ENCODE measurements around the gene MDM2. TPM values are rescaled to one million over a fixed set of nuclear protein-coding genes. Genes with fewer than 3 reads are reported as not detected.

MDM2 gene
- 130 to 207 TPM (median 137 TPM) in 3 replicates for total RNA-seq (2021)
- Bru-seq, nascent RNA = percentile 94 among the genes with signal in this experiment
- long read RNA-seq, experiment 1, full-length matches to known transcripts = 16 of 44 reads
- long read RNA-seq, experiment 1, partial matches to known transcripts = 2 of 44 reads
- long read RNA-seq, experiment 1, other reads (novel, unspliced or antisense) = 26 of 44 reads
- long read RNA-seq, experiment 2, partial matches to known transcripts = 0 of 42 reads
- long read RNA-seq, experiment 2, other reads (novel, unspliced or antisense) = 42 of 42 reads
- long read RNA-seq, experiment 3, full-length matches to known transcripts = 1 of 5 reads
- long read RNA-seq, experiment 3, partial matches to known transcripts = 0 of 5 reads
- long read RNA-seq, experiment 3, other reads (novel, unspliced or antisense) = 4 of 5 reads

DNA sequence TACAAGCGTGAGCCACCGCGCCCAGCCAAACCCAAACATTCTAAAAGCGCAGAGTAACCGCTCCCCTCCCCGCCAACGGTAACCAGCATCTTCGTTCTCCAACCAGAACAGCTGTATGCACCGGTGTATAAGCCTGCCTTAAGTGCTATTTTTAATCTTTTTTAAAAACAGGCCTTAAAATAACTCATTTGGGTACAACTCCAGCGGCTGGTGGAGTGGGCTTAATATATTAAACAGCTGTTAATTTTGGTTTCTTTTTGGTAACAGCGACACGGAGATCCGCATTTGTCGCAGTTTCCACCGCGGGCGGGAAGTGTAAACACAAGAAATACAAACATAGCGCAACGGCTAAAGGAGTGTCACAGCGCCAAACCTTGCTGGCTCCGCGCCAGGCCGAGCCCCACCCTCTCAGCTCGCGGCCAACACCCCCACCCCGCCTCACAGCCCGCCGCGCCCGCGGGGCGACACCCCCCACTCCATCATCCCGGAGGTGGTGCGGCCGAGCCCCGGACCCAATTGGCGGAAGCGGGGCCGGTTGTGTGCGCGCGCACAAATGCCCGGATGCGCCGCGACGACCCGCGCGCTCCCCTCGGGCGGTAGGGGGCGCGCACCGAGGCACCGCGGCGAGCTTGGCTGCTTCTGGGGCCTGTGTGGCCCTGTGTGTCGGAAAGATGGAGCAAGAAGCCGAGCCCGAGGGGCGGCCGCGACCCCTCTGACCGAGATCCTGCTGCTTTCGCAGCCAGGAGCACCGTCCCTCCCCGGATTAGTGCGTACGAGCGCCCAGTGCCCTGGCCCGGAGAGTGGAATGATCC lies at the start of gene MDM2:
Gene MDM2 (plus strand): TSS at position 602 of the 812 bp plus-strand sequence. CDS start 301 bp downstream, outside the sequence.
- no peaks in the 10 kb centered on the region for H3K9me3 Mint-ChIP-seq
- ChIA-PET POLR2A (interaction anchor here (0.6 to 1.9 kb wide), 5 partner anchors 12 to 121 kb away, joined by 3 to 13 read pairs (median 3); partner anchors contain the start of genes NUP107 and SLC35E3), CTCF (interaction anchor here (0.7 to 2.6 kb wide), 8 partner anchors 9 to 349 kb away, joined by 3 to 23 read pairs (median 4); partner anchors contain the start of gene SLC35E3)
- H3K27me3 Mint-ChIP-seq (ENCODE audit: low read depth) = no peaks in the 10 kb centered on the region
- ATAC-seq = peak; percentile 83
- H3K4me3 Mint-ChIP-seq = peak within 1 kb of the TSS; percentile 86
- H3K4me1 Mint-ChIP-seq = peaks cover 42% of the 10 kb centered on the region
- H3K36me3 Mint-ChIP-seq = peaks cover 32% of the 10 kb centered on the region
- peak; percentile 94 for DNase-seq (ENCODE audit: low spot score)
- peak within 1 kb of the TSS; percentile 98 for H3K27ac Mint-ChIP-seq
- TF ChIP-seq, protein P1, sequence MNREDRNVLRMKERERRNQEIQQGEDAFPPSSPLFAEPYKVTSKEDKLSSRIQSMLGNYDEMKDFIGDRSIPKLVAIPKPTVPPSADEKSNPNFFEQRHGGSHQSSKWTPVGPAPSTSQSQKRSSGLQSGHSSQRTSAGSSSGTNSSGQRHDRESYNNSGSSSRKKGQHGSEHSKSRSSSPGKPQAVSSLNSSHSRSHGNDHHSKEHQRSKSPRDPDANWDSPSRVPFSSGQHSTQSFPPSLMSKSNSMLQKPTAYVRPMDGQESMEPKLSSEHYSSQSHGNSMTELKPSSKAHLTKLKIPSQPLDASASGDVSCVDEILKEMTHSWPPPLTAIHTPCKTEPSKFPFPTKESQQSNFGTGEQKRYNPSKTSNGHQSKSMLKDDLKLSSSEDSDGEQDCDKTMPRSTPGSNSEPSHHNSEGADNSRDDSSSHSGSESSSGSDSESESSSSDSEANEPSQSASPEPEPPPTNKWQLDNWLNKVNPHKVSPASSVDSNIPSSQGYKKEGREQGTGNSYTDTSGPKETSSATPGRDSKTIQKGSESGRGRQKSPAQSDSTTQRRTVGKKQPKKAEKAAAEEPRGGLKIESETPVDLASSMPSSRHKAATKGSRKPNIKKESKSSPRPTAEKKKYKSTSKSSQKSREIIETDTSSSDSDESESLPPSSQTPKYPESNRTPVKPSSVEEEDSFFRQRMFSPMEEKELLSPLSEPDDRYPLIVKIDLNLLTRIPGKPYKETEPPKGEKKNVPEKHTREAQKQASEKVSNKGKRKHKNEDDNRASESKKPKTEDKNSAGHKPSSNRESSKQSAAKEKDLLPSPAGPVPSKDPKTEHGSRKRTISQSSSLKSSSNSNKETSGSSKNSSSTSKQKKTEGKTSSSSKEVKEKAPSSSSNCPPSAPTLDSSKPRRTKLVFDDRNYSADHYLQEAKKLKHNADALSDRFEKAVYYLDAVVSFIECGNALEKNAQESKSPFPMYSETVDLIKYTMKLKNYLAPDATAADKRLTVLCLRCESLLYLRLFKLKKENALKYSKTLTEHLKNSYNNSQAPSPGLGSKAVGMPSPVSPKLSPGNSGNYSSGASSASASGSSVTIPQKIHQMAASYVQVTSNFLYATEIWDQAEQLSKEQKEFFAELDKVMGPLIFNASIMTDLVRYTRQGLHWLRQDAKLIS (CRISPR knock-in tag; IDR thresholded peaks at IDR 0.05; ENCODE audit: borderline replicate concordance) = 0 out of 2 replicates have a peak, but pooled peaks have one; percentile 29
- TF ChIP-seq, protein P2, sequence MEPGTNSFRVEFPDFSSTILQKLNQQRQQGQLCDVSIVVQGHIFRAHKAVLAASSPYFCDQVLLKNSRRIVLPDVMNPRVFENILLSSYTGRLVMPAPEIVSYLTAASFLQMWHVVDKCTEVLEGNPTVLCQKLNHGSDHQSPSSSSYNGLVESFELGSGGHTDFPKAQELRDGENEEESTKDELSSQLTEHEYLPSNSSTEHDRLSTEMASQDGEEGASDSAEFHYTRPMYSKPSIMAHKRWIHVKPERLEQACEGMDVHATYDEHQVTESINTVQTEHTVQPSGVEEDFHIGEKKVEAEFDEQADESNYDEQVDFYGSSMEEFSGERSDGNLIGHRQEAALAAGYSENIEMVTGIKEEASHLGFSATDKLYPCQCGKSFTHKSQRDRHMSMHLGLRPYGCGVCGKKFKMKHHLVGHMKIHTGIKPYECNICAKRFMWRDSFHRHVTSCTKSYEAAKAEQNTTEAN (CRISPR knock-in tag; IDR thresholded peaks at IDR 0.05) = no peak; the same call in 1 of the 2 replicates
- TF ChIP-seq, protein P3, sequence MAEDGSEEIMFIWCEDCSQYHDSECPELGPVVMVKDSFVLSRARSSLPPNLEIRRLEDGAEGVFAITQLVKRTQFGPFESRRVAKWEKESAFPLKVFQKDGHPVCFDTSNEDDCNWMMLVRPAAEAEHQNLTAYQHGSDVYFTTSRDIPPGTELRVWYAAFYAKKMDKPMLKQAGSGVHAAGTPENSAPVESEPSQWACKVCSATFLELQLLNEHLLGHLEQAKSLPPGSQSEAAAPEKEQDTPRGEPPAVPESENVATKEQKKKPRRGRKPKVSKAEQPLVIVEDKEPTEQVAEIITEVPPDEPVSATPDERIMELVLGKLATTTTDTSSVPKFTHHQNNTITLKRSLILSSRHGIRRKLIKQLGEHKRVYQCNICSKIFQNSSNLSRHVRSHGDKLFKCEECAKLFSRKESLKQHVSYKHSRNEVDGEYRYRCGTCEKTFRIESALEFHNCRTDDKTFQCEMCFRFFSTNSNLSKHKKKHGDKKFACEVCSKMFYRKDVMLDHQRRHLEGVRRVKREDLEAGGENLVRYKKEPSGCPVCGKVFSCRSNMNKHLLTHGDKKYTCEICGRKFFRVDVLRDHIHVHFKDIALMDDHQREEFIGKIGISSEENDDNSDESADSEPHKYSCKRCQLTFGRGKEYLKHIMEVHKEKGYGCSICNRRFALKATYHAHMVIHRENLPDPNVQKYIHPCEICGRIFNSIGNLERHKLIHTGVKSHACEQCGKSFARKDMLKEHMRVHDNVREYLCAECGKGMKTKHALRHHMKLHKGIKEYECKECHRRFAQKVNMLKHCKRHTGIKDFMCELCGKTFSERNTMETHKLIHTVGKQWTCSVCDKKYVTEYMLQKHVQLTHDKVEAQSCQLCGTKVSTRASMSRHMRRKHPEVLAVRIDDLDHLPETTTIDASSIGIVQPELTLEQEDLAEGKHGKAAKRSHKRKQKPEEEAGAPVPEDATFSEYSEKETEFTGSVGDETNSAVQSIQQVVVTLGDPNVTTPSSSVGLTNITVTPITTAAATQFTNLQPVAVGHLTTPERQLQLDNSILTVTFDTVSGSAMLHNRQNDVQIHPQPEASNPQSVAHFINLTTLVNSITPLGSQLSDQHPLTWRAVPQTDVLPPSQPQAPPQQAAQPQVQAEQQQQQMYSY (CRISPR knock-in tag; IDR thresholded peaks at IDR 0.05) = 0 out of 2 replicates have a peak, but pooled peaks have one; percentile 8
- no peak for TF ChIP-seq RORB (CRISPR knock-in tag; IDR thresholded peaks at IDR 0.05)
- TF ChIP-seq, protein P4, sequence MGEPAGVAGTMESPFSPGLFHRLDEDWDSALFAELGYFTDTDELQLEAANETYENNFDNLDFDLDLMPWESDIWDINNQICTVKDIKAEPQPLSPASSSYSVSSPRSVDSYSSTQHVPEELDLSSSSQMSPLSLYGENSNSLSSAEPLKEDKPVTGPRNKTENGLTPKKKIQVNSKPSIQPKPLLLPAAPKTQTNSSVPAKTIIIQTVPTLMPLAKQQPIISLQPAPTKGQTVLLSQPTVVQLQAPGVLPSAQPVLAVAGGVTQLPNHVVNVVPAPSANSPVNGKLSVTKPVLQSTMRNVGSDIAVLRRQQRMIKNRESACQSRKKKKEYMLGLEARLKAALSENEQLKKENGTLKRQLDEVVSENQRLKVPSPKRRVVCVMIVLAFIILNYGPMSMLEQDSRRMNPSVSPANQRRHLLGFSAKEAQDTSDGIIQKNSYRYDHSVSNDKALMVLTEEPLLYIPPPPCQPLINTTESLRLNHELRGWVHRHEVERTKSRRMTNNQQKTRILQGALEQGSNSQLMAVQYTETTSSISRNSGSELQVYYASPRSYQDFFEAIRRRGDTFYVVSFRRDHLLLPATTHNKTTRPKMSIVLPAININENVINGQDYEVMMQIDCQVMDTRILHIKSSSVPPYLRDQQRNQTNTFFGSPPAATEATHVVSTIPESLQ (CRISPR knock-in tag; IDR thresholded peaks at IDR 0.05) = no peak
- TF ChIP-seq, protein P5, sequence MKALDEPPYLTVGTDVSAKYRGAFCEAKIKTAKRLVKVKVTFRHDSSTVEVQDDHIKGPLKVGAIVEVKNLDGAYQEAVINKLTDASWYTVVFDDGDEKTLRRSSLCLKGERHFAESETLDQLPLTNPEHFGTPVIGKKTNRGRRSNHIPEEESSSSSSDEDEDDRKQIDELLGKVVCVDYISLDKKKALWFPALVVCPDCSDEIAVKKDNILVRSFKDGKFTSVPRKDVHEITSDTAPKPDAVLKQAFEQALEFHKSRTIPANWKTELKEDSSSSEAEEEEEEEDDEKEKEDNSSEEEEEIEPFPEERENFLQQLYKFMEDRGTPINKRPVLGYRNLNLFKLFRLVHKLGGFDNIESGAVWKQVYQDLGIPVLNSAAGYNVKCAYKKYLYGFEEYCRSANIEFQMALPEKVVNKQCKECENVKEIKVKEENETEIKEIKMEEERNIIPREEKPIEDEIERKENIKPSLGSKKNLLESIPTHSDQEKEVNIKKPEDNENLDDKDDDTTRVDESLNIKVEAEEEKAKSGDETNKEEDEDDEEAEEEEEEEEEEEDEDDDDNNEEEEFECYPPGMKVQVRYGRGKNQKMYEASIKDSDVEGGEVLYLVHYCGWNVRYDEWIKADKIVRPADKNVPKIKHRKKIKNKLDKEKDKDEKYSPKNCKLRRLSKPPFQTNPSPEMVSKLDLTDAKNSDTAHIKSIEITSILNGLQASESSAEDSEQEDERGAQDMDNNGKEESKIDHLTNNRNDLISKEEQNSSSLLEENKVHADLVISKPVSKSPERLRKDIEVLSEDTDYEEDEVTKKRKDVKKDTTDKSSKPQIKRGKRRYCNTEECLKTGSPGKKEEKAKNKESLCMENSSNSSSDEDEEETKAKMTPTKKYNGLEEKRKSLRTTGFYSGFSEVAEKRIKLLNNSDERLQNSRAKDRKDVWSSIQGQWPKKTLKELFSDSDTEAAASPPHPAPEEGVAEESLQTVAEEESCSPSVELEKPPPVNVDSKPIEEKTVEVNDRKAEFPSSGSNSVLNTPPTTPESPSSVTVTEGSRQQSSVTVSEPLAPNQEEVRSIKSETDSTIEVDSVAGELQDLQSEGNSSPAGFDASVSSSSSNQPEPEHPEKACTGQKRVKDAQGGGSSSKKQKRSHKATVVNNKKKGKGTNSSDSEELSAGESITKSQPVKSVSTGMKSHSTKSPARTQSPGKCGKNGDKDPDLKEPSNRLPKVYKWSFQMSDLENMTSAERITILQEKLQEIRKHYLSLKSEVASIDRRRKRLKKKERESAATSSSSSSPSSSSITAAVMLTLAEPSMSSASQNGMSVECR (CRISPR knock-in tag; IDR thresholded peaks at IDR 0.05; ENCODE audit: borderline replicate concordance) = peak; percentile 65
- TF ChIP-seq, protein P6, sequence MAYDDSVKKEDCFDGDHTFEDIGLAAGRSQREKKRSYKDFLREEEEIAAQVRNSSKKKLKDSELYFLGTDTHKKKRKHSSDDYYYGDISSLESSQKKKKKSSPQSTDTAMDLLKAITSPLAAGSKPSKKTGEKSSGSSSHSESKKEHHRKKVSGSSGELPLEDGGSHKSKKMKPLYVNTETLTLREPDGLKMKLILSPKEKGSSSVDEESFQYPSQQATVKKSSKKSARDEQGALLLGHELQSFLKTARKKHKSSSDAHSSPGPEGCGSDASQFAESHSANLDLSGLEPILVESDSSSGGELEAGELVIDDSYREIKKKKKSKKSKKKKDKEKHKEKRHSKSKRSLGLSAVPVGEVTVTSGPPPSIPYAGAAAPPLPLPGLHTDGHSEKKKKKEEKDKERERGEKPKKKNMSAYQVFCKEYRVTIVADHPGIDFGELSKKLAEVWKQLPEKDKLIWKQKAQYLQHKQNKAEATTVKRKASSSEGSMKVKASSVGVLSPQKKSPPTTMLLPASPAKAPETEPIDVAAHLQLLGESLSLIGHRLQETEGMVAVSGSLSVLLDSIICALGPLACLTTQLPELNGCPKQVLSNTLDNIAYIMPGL (CRISPR knock-in tag; IDR thresholded peaks at IDR 0.05) = peak; percentile 96
- TF ChIP-seq, protein P7, sequence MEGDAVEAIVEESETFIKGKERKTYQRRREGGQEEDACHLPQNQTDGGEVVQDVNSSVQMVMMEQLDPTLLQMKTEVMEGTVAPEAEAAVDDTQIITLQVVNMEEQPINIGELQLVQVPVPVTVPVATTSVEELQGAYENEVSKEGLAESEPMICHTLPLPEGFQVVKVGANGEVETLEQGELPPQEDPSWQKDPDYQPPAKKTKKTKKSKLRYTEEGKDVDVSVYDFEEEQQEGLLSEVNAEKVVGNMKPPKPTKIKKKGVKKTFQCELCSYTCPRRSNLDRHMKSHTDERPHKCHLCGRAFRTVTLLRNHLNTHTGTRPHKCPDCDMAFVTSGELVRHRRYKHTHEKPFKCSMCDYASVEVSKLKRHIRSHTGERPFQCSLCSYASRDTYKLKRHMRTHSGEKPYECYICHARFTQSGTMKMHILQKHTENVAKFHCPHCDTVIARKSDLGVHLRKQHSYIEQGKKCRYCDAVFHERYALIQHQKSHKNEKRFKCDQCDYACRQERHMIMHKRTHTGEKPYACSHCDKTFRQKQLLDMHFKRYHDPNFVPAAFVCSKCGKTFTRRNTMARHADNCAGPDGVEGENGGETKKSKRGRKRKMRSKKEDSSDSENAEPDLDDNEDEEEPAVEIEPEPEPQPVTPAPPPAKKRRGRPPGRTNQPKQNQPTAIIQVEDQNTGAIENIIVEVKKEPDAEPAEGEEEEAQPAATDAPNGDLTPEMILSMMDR (IDR thresholded peaks at IDR 0.05) = peak; percentile 59
- TF ChIP-seq, protein P8, sequence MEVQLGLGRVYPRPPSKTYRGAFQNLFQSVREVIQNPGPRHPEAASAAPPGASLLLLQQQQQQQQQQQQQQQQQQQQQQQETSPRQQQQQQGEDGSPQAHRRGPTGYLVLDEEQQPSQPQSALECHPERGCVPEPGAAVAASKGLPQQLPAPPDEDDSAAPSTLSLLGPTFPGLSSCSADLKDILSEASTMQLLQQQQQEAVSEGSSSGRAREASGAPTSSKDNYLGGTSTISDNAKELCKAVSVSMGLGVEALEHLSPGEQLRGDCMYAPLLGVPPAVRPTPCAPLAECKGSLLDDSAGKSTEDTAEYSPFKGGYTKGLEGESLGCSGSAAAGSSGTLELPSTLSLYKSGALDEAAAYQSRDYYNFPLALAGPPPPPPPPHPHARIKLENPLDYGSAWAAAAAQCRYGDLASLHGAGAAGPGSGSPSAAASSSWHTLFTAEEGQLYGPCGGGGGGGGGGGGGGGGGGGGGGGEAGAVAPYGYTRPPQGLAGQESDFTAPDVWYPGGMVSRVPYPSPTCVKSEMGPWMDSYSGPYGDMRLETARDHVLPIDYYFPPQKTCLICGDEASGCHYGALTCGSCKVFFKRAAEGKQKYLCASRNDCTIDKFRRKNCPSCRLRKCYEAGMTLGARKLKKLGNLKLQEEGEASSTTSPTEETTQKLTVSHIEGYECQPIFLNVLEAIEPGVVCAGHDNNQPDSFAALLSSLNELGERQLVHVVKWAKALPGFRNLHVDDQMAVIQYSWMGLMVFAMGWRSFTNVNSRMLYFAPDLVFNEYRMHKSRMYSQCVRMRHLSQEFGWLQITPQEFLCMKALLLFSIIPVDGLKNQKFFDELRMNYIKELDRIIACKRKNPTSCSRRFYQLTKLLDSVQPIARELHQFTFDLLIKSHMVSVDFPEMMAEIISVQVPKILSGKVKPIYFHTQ (CRISPR knock-in tag; IDR thresholded peaks at IDR 0.05) = peak; percentile 45; the same call in 1 of the 2 replicates
